ENCODE results near the gene ZNF684.

- no peak for TF ChIP-seq POLR2A (IDR thresholded peaks at IDR 0.05)
- no peak for TF ChIP-seq CTCF (IDR thresholded peaks at IDR 0.05)
Measured at GRCh38 chr1:40575336-40575735, 43.9 kb downstream of the ZNF684 start.
